CD4-positive, alpha-beta T cell (primary cell): Measurements from ENCODE around the gene YJEFN3. TPM values are rescaled to one million over a fixed set of nuclear protein-coding genes. Genes with fewer than 3 reads are reported as not detected.

Source experiments
- ATAC-seq: fragments of 200-7000 bp; cut with Tn5 transposase; one replicate; pipeline ENCODE4 v1.10.0; 2022; ENCODE audit warnings: mild to moderate bottlenecking; ENCODE audit not compliant: poor library complexity
- CTCF ChIA-PET: fragments of 350-600 bp; sonication (Branson Sonifier 250); formaldehyde crosslinking; loops from one replicate; lab custom pipeline; 2021; ENCODE audit warnings: antibody characterized with exemption, inconsistent platforms; lab: Charles Lee
- POLR2A ChIA-PET: fragments of 350-600 bp; sonication (Branson Sonifier 250); formaldehyde crosslinking; loops from one replicate; lab custom pipeline; 2021; ENCODE audit warnings: antibody characterized with exemption, inconsistent platforms; lab: Charles Lee
- DNase-seq, 14 experiments: peaks; one replicate each; pipeline ENCODE4 v3.0.0-alpha.2; 2013 to 2020; ENCODE audit warnings: mixed read lengths in 2 of 14
- H3K27ac ChIP-seq, 2 donors: one replicate each; pipeline versions ENCODE4 v1.5.1 to v1.7.0; 2013; ENCODE audit warnings: low read length in 2 of 2, low read depth in 1 of 2, mild to moderate bottlenecking in 1 of 2
- H3K27me3 ChIP-seq, 2 experiments: 1 replicate in 1 of 2; 2 replicates in 1 of 2; pipeline versions ENCODE4 v1.6.1 to v1.7.0; 2013; ENCODE audit warnings: low read length in 2 of 2, control low read depth in 1 of 2, mild to moderate bottlenecking in 1 of 2, moderate library complexity in 1 of 2; ENCODE audit not compliant: insufficient read depth in 2 of 2, control insufficient read depth in 1 of 2
- H3K36me3 ChIP-seq: one replicate; pipeline ENCODE4 v1.6.1; 2013; ENCODE audit warnings: low read length, control low read depth; ENCODE audit not compliant: insufficient read depth
- H3K4me1 ChIP-seq: one replicate; pipeline ENCODE4 v1.6.1; 2013; ENCODE audit warnings: low read length, control low read depth; ENCODE audit not compliant: insufficient read depth
- H3K4me3 ChIP-seq: one replicate; pipeline ENCODE4 v1.5.1; 2013; ENCODE audit warnings: mild to moderate bottlenecking, low read length, moderate library complexity
- H3K9me3 ChIP-seq, 2 experiments: 1 replicate in 1 of 2; 2 replicates in 1 of 2; pipeline versions ENCODE4 v1.6.1 to v1.7.0; 2013; ENCODE audit warnings: low read length in 2 of 2, mild to moderate bottlenecking in 2 of 2, control low read depth in 1 of 2, moderate library complexity in 1 of 2; ENCODE audit not compliant: control insufficient read depth in 1 of 2, insufficient read depth in 1 of 2
- H3K27ac Mint-ChIP-seq: one replicate; pipeline ENCODE4 v1.8.0; 2020; ENCODE audit warnings: mixed read lengths
- H3K27me3 Mint-ChIP-seq: one replicate; pipeline ENCODE4 v1.8.0; 2021; ENCODE audit warnings: mixed read lengths
- H3K36me3 Mint-ChIP-seq: one replicate; pipeline ENCODE4 v1.8.0; 2021; ENCODE audit warnings: low read depth, mixed read lengths
- H3K4me1 Mint-ChIP-seq: one replicate; pipeline ENCODE4 v1.8.0; 2021; ENCODE audit warnings: low read depth, mixed read lengths
- H3K4me3 Mint-ChIP-seq: one replicate; pipeline ENCODE4 v1.8.0; 2020; ENCODE audit warnings: mild to moderate bottlenecking, mixed read lengths
- H3K9me3 Mint-ChIP-seq: one replicate; pipeline ENCODE4 v1.8.0; 2020; ENCODE audit warnings: mixed read lengths
- intact Hi-C, 2 experiments: fragments of 100-400 bp; cut with DNase I in 1 of 2; cut with micrococcal nuclease in 1 of 2; formaldehyde crosslinking; loops; one replicate each; pipeline versions ENCODE4 v1.15.1 to v1.9.0; 2023 to 2025; cut with DNase I, micrococcal nuclease
- total RNA-seq, 174 experiments: library from RNA in 2 of 174; stranded (reverse) in 2 of 174; gene quantifications; one replicate each; pipeline ENCODE4 v1.2.3 and lab custom pipeline; 2021 to 2026
- TF ChIP-seq, protein P1 (sequence below): fragments of 200-600 bp; IDR thresholded peaks from one replicate; pipeline ENCODE4 v1.8.0; 2022; ENCODE audit warnings: antibody characterized with exemption, mild to moderate bottlenecking

YJEFN3 gene
- total RNA-seq, 2 experiments from 2014 or later = 3.7 to 4.4 TPM

DNA sequence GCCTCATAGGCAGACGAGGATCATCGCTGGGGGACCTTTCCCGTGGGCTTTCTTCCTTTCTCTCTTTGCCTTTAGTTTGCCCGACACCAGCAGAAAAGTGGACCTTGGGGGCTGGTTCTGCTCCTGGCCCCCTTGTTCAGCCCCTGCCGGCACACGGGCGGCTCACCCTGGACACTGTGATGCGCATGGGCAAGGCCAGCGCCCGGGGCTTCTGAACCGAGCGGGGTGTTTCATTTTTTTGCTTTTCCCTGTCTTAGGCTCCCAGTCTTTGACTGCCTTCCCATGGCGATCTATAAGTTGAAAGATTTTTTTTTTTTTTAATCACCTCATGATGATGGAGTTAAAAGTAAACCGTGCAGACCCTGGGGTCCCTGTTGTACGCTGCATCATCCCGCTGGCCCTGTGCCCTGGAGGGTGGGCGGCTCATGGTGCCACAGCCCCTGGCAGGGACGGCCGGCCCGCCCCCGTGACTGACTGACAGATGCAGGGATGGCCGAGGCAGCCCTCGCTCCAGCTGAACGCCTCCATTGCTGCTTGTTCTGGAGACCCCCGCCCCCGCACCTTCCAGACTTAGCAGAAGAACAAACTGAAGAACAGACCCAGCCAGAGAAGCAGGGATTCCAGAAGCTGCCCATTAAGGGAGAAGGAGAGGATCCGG lies 22.9 kb upstream of the YJEFN3 start:
- CTCF ChIA-PET = no interaction called here
- Mint-ChIP-seq H3K27ac (no peak overlapping the region), H3K4me3 (no peak overlapping the region)

DNA sequence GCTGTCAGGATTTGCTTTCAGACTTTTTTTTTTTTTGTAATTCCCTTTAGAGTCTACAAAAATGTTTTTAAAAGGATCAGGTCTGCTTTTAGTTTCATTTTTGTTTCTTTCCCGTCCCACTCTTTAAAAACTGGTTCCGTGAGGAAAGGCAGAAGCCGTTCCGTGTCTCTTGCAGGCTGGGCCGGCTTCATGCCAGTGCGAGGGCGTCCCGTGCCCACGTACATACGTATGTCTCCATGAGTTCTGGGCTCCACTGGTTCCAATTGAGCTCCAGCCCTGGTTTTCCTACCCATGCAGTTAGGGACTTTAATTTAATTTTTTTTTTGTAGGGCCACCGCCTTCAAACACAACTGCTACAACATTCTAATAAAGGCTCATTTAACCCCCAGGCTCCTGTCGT lies 22.1 kb upstream of the YJEFN3 start:
- H3K36me3 ChIP-seq = peaks cover 57% of the 10 kb centered on the region
- POLR2A ChIA-PET = interaction anchor here (1.1 kb wide), 1 partner anchor 9 kb away, joined by 3 read pairs; the partner anchor contains the start of genes NDUFA13 and TSSK6
- H3K27me3 ChIP-seq = no peaks in the 10 kb centered on the region
- CTCF ChIA-PET = no interaction called here
- no peaks in the 10 kb centered on the region for H3K4me1 ChIP-seq
- intact Hi-C loops = no loop called here
- TF ChIP-seq, protein P1, sequence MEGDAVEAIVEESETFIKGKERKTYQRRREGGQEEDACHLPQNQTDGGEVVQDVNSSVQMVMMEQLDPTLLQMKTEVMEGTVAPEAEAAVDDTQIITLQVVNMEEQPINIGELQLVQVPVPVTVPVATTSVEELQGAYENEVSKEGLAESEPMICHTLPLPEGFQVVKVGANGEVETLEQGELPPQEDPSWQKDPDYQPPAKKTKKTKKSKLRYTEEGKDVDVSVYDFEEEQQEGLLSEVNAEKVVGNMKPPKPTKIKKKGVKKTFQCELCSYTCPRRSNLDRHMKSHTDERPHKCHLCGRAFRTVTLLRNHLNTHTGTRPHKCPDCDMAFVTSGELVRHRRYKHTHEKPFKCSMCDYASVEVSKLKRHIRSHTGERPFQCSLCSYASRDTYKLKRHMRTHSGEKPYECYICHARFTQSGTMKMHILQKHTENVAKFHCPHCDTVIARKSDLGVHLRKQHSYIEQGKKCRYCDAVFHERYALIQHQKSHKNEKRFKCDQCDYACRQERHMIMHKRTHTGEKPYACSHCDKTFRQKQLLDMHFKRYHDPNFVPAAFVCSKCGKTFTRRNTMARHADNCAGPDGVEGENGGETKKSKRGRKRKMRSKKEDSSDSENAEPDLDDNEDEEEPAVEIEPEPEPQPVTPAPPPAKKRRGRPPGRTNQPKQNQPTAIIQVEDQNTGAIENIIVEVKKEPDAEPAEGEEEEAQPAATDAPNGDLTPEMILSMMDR = no peak
- Mint-ChIP-seq H3K4me1 (no peaks in the 10 kb centered on the region), H3K4me3 (no peak overlapping the region), H3K27me3 (no peaks in the 10 kb centered on the region), H3K27ac (no peak overlapping the region), H3K36me3 (peaks cover 62% of the 10 kb centered on the region), H3K9me3 (no peaks in the 10 kb centered on the region)
- H3K27ac ChIP-seq = no peak overlapping the region
- no peak overlapping the region for H3K4me3 ChIP-seq
- DNase-seq (no peak), ATAC-seq (no peak)
- H3K9me3 ChIP-seq = no peaks in the 10 kb centered on the region

More for the DNA sequence above, 22.9 kb upstream of the YJEFN3 start:
- Mint-ChIP-seq H3K4me1 (no peaks in the 10 kb centered on the region), H3K36me3 (peaks cover 69% of the 10 kb centered on the region), H3K27me3 (no peaks in the 10 kb centered on the region), H3K9me3 (no peaks in the 10 kb centered on the region)
- peaks cover 64% of the 10 kb centered on the region for H3K36me3 ChIP-seq
- intact Hi-C loops = no loop called here
- H3K4me1 ChIP-seq = no peaks in the 10 kb centered on the region
- no peak for DNase-seq
- H3K9me3 ChIP-seq = no peaks in the 10 kb centered on the region
- TF ChIP-seq, protein P1 = no peak
- no peak overlapping the region for H3K4me3 ChIP-seq
- no peak overlapping the region for H3K27ac ChIP-seq
- no peak for ATAC-seq
- no peaks in the 10 kb centered on the region for H3K27me3 ChIP-seq
- POLR2A ChIA-PET = no interaction called here

DNA sequence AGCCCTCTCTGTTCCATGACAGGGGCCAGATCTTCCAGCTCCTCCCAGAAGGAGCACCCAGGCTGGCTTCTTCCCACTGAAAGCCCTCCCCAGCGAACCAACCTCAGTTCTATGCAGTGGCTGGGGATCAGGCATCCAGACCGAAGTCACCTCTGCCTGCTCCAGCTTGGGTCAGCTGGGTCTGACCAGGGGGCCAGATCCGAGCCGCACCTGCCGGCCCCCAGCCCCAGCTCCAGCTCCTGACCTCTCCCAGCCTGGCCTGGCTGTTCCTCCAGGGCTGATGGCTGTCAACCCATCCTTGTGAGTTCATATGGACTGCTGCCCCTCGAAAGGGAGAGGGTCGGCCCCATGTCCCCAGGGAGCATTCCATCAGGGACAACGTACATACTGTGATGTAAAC lies 21.4 kb upstream of the YJEFN3 start:
- Histone ChIP-seq H3K36me3 (peaks cover 49% of the 10 kb centered on the region), H3K27ac (no peak overlapping the region), H3K27me3 (no peaks in the 10 kb centered on the region), H3K4me1 (no peaks in the 10 kb centered on the region), H3K4me3 (no peak overlapping the region), H3K9me3 (no peaks in the 10 kb centered on the region)
- intact Hi-C loops = no loop called here
- Mint-ChIP-seq H3K4me3 (no peak overlapping the region), H3K27me3 (no peaks in the 10 kb centered on the region), H3K9me3 (no peaks in the 10 kb centered on the region), H3K4me1 (no peaks in the 10 kb centered on the region), H3K27ac (no peak overlapping the region), H3K36me3 (peaks cover 55% of the 10 kb centered on the region)
- ChIA-PET CTCF (no interaction called here), POLR2A (interaction anchor here (1.1 kb wide), 1 partner anchor 8 kb away, joined by 3 read pairs; the partner anchor contains the start of genes NDUFA13 and TSSK6)
- no peak for ATAC-seq
- TF ChIP-seq, protein P1 = no peak
- no peak for DNase-seq
